Esophagus muscularis mucosa (tissue), 4 donors: Measurements from ENCODE around the gene NT5DC1.

Experiments used
- CTCF ChIP-seq, 3 experiments: fragments of 200-600 bp in 2 of 3; fragments of 450-650 bp in 1 of 3; sonication (generic) in 2 of 3; IDR thresholded peaks; one replicate each; pipeline ENCODE4 v1.5.1; 2017 to 2019; ENCODE audit warnings: antibody characterized with exemption in 3 of 3, mild to moderate bottlenecking in 2 of 3, moderate library complexity in 1 of 3
- EP300 ChIP-seq: sonication (generic); formaldehyde crosslinking; IDR thresholded peaks from one replicate; pipeline ENCODE4 v1.6.1; 2017; ENCODE audit warnings: antibody characterized with exemption
- POLR2A ChIP-seq: fragments of 450-650 bp; IDR thresholded peaks from one replicate; pipeline ENCODE4 v1.6.1; 2017; ENCODE audit warnings: antibody characterized with exemption, moderate library complexity, mild to moderate bottlenecking, low read depth
- POLR2AphosphoS5 ChIP-seq, 2 donors: sonication (generic); formaldehyde crosslinking; IDR thresholded peaks; one replicate each; pipeline ENCODE4 v1.6.1; 2017; ENCODE audit warnings: antibody characterized with exemption in 2 of 2

DNA sequence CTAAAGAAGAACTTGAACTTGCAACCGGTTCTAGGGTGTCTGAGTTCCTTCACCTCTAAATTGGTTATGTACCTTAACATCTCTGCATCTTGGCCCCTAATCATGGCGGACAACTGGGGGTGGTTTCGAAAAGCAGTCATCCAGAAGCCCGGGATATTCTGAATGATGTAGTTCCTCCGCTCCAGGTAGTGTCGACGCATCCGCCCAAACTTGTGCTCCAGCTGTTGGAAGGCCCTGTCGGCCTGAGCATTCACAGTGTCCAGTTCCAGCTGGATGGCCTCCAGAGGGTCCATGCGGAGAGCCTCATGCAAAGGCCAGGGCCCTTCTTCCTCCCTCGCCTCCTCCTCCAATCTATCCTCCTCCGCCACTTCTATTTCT lies 178.2 kb downstream of the NT5DC1 start:
- TF ChIP-seq POLR2A (no peak), EP300 (no peak), CTCF (IDR thresholded peaks at IDR 0.05) (no peak), POLR2AphosphoS5 (IDR thresholded peaks at IDR 0.05) (no peak)
